Liver (tissue), 9 donors: ENCODE measurements around the gene COL23A1. TPM values are rescaled to one million over a fixed set of nuclear protein-coding genes. Genes with fewer than 3 reads are reported as not detected.

Experiments
- DNase-seq: peaks from one replicate; pipeline ENCODE4 v3.0.0-alpha.2; 2017; ENCODE audit warnings: low spot score
- H3K27ac ChIP-seq, 2 donors: one replicate each; pipeline ENCODE4 v1.7.0; 2013; ENCODE audit warnings: inconsistent platforms in 2 of 2, low read length in 2 of 2, control low read depth in 1 of 2, low read depth in 1 of 2, mild to moderate bottlenecking in 1 of 2
- H3K27me3 ChIP-seq, 4 donors: one replicate each; pipeline versions ENCODE4 v1.6.1 to v1.7.0; 2013; ENCODE audit warnings: low read length in 3 of 4, inconsistent platforms in 1 of 4, mild to moderate bottlenecking in 1 of 4, moderate library complexity in 1 of 4; ENCODE audit not compliant: control insufficient read depth in 4 of 4, insufficient read depth in 4 of 4
- H3K36me3 ChIP-seq, 4 donors: one replicate each; pipeline versions ENCODE4 v1.6.1 to v1.7.0; 2013; ENCODE audit warnings: low read length in 3 of 4, mild to moderate bottlenecking in 3 of 4, low read depth in 1 of 4, moderate library complexity in 1 of 4; ENCODE audit not compliant: control insufficient read depth in 4 of 4, insufficient read depth in 3 of 4
- H3K4me1 ChIP-seq, 4 donors: one replicate each; pipeline versions ENCODE4 v1.6.1 to v1.7.0; 2013; ENCODE audit warnings: low read length in 3 of 4, mild to moderate bottlenecking in 3 of 4, moderate library complexity in 1 of 4; ENCODE audit not compliant: control insufficient read depth in 4 of 4, insufficient read depth in 4 of 4
- H3K4me3 ChIP-seq, 3 donors: one replicate each; pipeline versions ENCODE4 v1.6.1 to v1.7.0; 2013; ENCODE audit warnings: low read length in 3 of 3, control low read depth in 1 of 3, low read depth in 1 of 3, mild to moderate bottlenecking in 1 of 3
- H3K9ac ChIP-seq, 2 donors: one replicate each; pipeline ENCODE4 v1.7.0; 2013; ENCODE audit warnings: low read length in 2 of 2, mild to moderate bottlenecking in 2 of 2, moderate library complexity in 2 of 2, control low read depth in 1 of 2, low read depth in 1 of 2
- H3K9me3 ChIP-seq, 4 donors: one replicate each; pipeline versions ENCODE4 v1.6.1 to v1.7.0; 2013; ENCODE audit warnings: low read length in 3 of 4; ENCODE audit not compliant: control insufficient read depth in 4 of 4
- ATF3 ChIP-seq: IDR thresholded peaks from 2 replicates; pipeline ENCODE4 v1.6.1; 2016; ENCODE audit warnings: antibody characterized with exemption
- CTCF ChIP-seq: fragments of 150-350 bp; IDR thresholded peaks from 2 replicates; pipeline ENCODE4 v1.5.1; 2017; ENCODE audit warnings: improper control_type of control experiment, low read depth, low read length; ENCODE audit not compliant: missing input control
- EGR1 ChIP-seq, 2 donors: IDR thresholded peaks; 2 replicates each; pipeline ENCODE4 v1.6.1; 2016 to 2018; ENCODE audit warnings: antibody characterized with exemption in 2 of 2, low read depth in 2 of 2
- FOXA1 ChIP-seq: IDR thresholded peaks from 2 replicates; pipeline ENCODE4 v1.6.1; 2016; ENCODE audit warnings: antibody characterized with exemption
- FOXA2 ChIP-seq: IDR thresholded peaks from 2 replicates; pipeline ENCODE4 v1.6.1; 2016; ENCODE audit warnings: antibody characterized with exemption
- GABPA ChIP-seq, 2 donors: IDR thresholded peaks in 1 of 2; conservative IDR thresholded peaks in 1 of 2; 2 replicates each; pipeline ENCODE4 v1.6.1; 2016; ENCODE audit warnings: antibody characterized with exemption in 2 of 2, mild to moderate bottlenecking in 1 of 2, moderate library complexity in 1 of 2
- HNF4A ChIP-seq, 2 donors: conservative IDR thresholded peaks; 2 replicates each; pipeline ENCODE4 v1.6.1; 2016; ENCODE audit warnings: antibody characterized with exemption in 2 of 2, mild to moderate bottlenecking in 2 of 2
- HNF4G ChIP-seq: IDR thresholded peaks from 2 replicates; pipeline ENCODE4 v1.6.1; 2016; ENCODE audit warnings: antibody characterized with exemption
- JUND ChIP-seq, 2 donors: IDR thresholded peaks; 2 replicates each; pipeline ENCODE4 v1.6.1; 2016; ENCODE audit warnings: antibody characterized with exemption in 2 of 2
- MAX ChIP-seq: IDR thresholded peaks from 2 replicates; pipeline ENCODE4 v1.6.1; 2016; ENCODE audit warnings: antibody characterized with exemption
- NR2F2 ChIP-seq: IDR thresholded peaks from 2 replicates; pipeline ENCODE4 v1.6.1; 2016; ENCODE audit warnings: antibody characterized with exemption
- RAD21 ChIP-seq, 2 donors: IDR thresholded peaks; 2 replicates each; pipeline ENCODE4 v1.6.1; 2016; ENCODE audit warnings: antibody characterized with exemption in 2 of 2, mild to moderate bottlenecking in 2 of 2
- REST ChIP-seq: IDR thresholded peaks from 2 replicates; pipeline ENCODE4 v1.6.1; 2016; ENCODE audit warnings: antibody characterized with exemption, mild to moderate bottlenecking
- RXRA ChIP-seq, 2 donors: IDR thresholded peaks; 2 replicates each; pipeline ENCODE4 v1.6.1; 2017 to 2018; ENCODE audit warnings: antibody characterized with exemption in 2 of 2, mild to moderate bottlenecking in 1 of 2
- SP1 ChIP-seq: IDR thresholded peaks from 2 replicates; pipeline ENCODE4 v1.6.1; 2018; ENCODE audit warnings: antibody characterized with exemption, mild to moderate bottlenecking
- TAF1 ChIP-seq: conservative IDR thresholded peaks from 2 replicates; pipeline ENCODE4 v1.6.1; 2016; ENCODE audit warnings: antibody characterized with exemption, mild to moderate bottlenecking
- YY1 ChIP-seq: IDR thresholded peaks from 2 replicates; pipeline ENCODE4 v1.6.1; 2016; ENCODE audit warnings: antibody characterized with exemption, mild to moderate bottlenecking
- ZBTB33 ChIP-seq: IDR thresholded peaks from 2 replicates; pipeline ENCODE4 v1.6.1; 2016; ENCODE audit warnings: antibody characterized with exemption
- WGBS: extraction: QIAGEN DNeasy Blood & Tissue Kit; methylation state at CpG from one replicate; pipeline ENCODE4 v1.1.7; 2013; 5-methylcytosine and 5-hydroxymethylcytosine counted together
- polyA plus RNA-seq, 2 donors: library from polyadenylated mRNA; stranded (reverse) in 1 of 2; unstranded in 1 of 2; fragments of 200-250 nt in 1 of 2; fragments of >200 nt in 1 of 2; fragmentation: Nextera tagmentation in 1 of 2; extraction: Ambion mirVana in 1 of 2; gene quantifications; one replicate each; pipeline versions ENCODE4 v1.2.1 to v1.2.3, GENCODE V29; 2013 to 2015
- total RNA-seq, 2 donors: library from RNA; depleted of rRNA; stranded (reverse); fragments of >200 nt; gene quantifications; one replicate each; pipeline ENCODE4 v1.2.3, GENCODE V29; 2014
- donor health status: healthy.
- donor health status: healthy.
- donor health status: healthy.
- donor health status: healthy.
- donor health status: healthy.

COL23A1 gene
- total and polyA plus RNA-seq, 4 donors: 0.08 to 1.4 (median 0.27) TPM

GRCh38 chr5:178203670-178204181 lies 386.5 kb downstream of the COL23A1 start (continued):
- TF ChIP-seq REST (no peak), HNF4A (conservative IDR thresholded peaks at IDR 0.05) (no peak), JUND (IDR thresholded peaks at IDR 0.05) (no peak)

GRCh38 chr5:178202541-178202940 lies 387.7 kb downstream of the COL23A1 start:
- Histone ChIP-seq H3K4me3 (no peak overlapping the region), H3K27me3 (no peaks in the 10 kb centered on the region), H3K36me3 (peaks cover 1 to 12% (median 7%) of the 10 kb centered on the region in 4 donors), H3K9me3 (no peaks in the 10 kb centered on the region), H3K27ac (no peak overlapping the region), H3K9ac (no peak overlapping the region), H3K4me1 (peaks cover 7 to 27% (median 24%) of the 10 kb centered on the region in 4 donors)
- TF ChIP-seq FOXA2: no peak
- TF ChIP-seq YY1: no peak
- TF ChIP-seq REST: no peak
- no peak for TF ChIP-seq JUND (IDR thresholded peaks at IDR 0.05)
- no peak for TF ChIP-seq SP1
- no peak for TF ChIP-seq NR2F2
- no peak for TF ChIP-seq CTCF
- no peak for TF ChIP-seq ZBTB33
- no peak for TF ChIP-seq EGR1 (IDR thresholded peaks at IDR 0.05; ENCODE audit: low read depth in 2 of 2)
- no peak for TF ChIP-seq HNF4A (conservative IDR thresholded peaks at IDR 0.05)
- no peak for TF ChIP-seq TAF1
- TF ChIP-seq GABPA (IDR thresholded peaks at IDR 0.05 in 1 of 2, conservative IDR thresholded peaks at IDR 0.05 in 1 of 2): no peak
- TF ChIP-seq RAD21 (IDR thresholded peaks at IDR 0.05): no peak
- TF ChIP-seq RXRA (IDR thresholded peaks at IDR 0.05): no peak
- TF ChIP-seq HNF4G: no peak
- TF ChIP-seq FOXA1: no peak
- TF ChIP-seq ATF3: no peak
- TF ChIP-seq MAX: no peak
- DNase-seq: no peak
- WGBS: 97% methylated on average over 10 of the region's 10 CpGs
